ENCODE data around the gene SH2B3.
"Not testable (repeated sequence)": the region's sequence is repeated elsewhere in the genome, so short reads cannot be mapped to it uniquely, and the experiment has no call there.

SH2B3 gene

GRCh38 chr12:111467092-111467856, 61.6 kb downstream of the SH2B3 start:
- no peak for DNase-seq

- no peak for DNase-seq
These were observed 62.1 kb downstream of the SH2B3 start for GRCh38 chr12:111467857-111468241.

GRCh38 chr12:111469401-111469800, 63.7 kb downstream of the SH2B3 start:
- DNase-seq = no peak

GRCh38 chr12:111471236-111471635, 65.5 kb downstream of the SH2B3 start:
- DNase-seq = no peak

GRCh38 chr12:111482462-111482861, 76.7 kb downstream of the SH2B3 start:
- no peak for DNase-seq

GRCh38 chr12:111488271-111488670, 82.5 kb downstream of the SH2B3 start:
- DNase-seq = no peak

- no peak for DNase-seq
These were observed 83.1 kb downstream of the SH2B3 start for GRCh38 chr12:111488798-111489197.

GRCh38 chr12:111492979-111493378, 87.3 kb downstream of the SH2B3 start:
- DNase-seq = not testable (repeated sequence)

GRCh38 chr12:111494676-111495075, 89.0 kb downstream of the SH2B3 start:
- DNase-seq = no peak
